ENCODE data around the gene ADAM22. TPM values are rescaled to one million over a fixed set of nuclear protein-coding genes. Genes with fewer than 3 reads are reported as not detected.

The ADAM22 gene
- total RNA-seq, 1 donor from 2014 or later = 1.8 TPM

DNA sequence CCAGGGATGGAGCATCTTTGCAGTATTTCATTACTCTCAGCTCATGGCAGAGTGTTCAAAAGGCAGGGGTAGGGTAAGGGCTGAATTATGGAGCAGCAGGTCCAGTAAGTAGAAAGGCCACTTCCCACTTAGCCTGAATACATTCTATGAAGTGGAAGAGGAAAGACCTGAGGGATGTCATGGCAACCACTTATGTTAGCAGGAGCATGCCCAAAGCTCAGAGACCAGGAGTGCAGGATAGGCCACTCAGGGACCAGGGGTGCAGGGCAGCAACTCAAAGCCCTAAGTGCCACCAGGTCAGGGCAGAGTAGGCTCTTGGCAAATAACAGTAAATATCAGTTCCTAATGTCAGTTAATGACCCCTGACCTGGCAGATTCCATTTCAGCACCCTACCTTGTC is 282.2 kb downstream of the ADAM22 start:
- DNase-seq (ENCODE audit: low spot score) = no peak

DNA sequence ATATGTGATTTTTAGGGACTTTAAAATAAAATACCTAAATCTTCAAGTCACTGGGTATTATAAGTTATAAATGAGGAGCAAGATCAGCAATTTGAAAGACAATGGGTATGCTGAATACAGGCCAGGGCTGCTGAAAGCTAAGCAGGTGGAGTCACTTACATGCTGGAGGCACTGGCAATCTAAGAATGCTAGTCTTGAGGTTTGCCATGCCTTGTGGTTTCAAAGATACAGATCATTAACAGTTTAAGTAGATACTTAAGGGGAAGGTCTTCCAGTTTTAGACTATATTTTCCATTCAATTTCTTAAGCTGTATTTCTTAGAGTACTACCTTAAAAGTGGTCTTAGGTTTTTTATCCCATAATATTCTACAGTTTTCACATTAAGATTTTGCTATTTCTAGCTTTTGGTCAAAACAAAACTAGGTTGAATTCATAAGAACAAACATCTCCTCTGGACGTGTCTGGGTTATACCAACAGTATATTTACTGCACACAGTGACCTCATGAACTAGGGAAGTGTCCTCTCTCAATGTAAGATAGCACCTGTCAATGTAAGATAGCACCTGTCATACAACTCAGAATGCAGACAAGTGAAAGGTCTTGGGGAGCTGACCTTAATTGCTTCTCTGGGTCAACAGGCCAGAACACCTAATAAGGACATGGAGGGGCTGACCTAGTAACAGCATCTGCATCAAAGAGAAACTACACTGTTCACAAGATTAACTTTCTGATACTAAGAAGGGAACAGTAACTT is 283.8 kb downstream of the ADAM22 start:
- DNase-seq (ENCODE audit: low spot score) = no peak

DNA sequence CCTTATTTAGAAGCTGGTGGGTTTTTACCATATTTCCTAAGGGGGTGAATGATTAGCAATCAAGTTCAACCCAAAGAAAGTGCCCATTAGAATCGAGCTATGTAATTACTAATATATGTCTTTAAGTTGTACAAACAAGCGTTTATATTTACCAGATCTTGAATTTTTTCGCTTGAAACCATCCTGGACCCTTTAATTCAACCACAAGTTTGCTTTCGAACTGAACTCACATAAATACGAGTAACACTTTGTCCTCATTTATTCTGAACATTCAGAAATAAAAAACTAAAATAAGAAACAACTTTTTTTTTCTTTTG is 284.3 kb downstream of the ADAM22 start:
- no peak for DNase-seq (ENCODE audit: low spot score)

- peak; percentile 31 for DNase-seq (ENCODE audit: low spot score)
Measured at GRCh38 chr7:88218836-88219605, 285.0 kb downstream of the ADAM22 start.

DNA sequence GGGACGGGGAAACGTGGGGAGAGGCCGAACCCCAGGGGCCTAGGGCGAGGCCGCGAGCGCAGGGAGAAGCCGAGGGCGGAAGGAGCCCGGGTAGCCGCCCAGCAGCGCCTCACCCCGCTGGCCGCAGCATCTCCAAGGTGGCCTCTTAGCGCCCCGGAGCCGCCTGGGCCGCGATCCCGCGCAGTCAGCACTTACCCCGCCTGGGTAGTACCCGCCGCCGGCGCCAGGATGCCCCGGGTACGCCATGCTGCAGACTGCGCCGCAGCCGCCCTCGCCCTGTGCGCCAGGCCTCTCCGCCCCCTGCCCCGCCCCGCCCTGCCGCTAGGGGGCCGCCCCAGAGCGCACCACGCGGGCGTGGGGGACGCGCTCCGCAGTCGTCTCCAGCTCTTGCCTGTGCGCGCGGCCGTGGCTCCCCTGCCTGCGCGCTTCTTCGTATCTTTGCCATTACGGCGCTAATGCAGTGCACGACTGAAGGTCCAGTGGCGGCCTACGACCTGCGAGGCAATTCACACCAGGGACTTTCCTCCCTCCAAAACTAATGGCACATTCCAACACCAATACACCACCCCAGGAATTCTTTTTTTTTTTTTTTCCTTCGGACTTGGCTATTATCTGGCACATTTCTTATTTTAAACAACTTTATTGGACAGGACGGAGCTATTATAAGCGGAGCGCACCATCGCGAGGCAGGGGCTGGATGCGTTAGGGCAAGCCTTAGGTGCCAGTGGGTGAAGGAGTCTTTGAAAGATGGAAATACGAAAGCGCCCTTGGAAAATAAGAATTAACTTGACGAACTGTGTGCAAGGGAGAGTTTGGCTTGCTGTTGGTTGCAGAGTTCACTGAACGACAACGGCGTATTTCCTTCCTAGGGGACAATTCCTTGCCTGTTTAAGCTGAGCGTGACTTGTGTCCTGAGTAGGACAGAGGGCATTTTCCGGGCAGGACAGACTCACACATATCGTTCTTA is 286.0 kb downstream of the ADAM22 start, which contains the start of gene SRI:
Gene SRI (minus strand): TSS at position 258 of the 967 bp plus-strand sequence. CDS start 12 bp downstream, at position 246.
- peak; percentile 85 for DNase-seq (ENCODE audit: low spot score)

GRCh38 chr7:88223265-88223664 is 289.2 kb downstream of the ADAM22 start:
- DNase-seq (ENCODE audit: low spot score) = no peak

- no peak for DNase-seq (ENCODE audit: low spot score)
Measured at GRCh38 chr7:88224601-88225275, 290.7 kb downstream of the ADAM22 start.

DNA sequence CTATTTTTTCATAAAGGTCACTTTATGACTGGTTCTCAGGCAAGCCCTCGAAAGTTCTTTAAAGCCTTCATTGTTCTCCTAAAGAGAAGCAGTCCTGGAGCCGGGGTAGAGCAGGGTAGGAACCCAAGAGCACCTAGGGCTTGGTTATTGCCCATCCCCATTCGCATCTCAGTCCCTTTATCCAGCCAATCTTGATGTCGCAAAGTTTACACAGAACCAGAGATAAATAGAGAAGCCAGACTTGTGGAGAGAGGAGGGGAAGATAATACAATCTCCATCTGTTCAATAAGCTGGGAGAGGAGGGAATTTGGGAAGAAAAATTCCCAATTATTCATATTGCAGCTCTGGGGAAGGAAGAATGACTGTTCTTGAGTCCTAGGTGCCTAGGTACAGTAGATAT is 292.1 kb downstream of the ADAM22 start:
- no peak for DNase-seq (ENCODE audit: low spot score)

DNA sequence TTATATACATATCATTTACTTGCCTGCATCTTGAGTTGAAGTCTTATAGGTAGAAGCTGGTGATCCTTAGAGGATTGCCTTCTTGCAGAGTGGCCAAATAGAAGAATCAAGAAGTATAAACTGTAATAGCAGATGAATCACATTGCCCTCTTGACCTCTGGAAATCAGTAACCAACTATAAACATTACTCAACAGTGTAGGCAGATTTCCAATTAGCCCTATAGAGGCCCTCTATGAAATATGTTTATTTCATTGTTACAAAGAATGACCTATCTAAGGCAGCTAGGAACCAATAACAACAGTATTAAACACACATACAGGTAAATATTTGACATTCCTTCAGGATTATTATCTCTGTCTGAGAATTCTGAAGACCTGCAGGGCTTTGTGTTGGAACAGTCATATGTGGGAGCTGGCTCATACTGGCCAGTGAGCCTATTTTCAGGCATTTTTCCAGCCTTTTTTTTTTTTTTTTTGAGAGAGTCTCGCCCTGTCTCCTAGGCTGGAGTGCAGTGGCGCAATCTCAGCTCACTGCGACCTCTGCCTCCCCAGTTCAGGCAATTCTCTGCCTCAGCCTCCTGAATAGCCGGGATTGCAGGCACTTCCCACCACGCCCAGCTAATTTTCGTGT is 292.9 kb downstream of the ADAM22 start:
- DNase-seq (ENCODE audit: low spot score) = peak; percentile 56

- DNase-seq (ENCODE audit: low spot score) = no peak
Measured at GRCh38 chr7:88229302-88229995, 295.4 kb downstream of the ADAM22 start.

DNA sequence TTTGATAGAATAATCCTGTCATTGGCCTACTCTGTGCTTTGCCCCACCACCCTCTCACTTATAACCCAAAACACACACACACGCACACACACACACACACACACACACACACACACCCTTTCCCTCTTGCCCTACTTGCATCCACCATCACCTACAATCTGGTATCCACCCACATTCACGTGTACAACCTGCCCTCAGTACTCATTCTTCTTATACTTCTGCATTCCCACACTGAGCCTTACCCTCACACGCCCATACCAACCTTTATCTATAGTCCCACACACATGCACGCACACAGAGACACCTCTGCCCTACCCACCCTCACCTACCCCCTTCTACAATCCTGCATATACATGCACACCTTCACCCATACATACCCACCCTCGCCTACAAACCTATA is 296.6 kb downstream of the ADAM22 start:
- DNase-seq (ENCODE audit: low spot score) = no peak

- no peak for DNase-seq (ENCODE audit: low spot score)
Measured at GRCh38 chr7:88233828-88234227, 299.8 kb downstream of the ADAM22 start.

DNA sequence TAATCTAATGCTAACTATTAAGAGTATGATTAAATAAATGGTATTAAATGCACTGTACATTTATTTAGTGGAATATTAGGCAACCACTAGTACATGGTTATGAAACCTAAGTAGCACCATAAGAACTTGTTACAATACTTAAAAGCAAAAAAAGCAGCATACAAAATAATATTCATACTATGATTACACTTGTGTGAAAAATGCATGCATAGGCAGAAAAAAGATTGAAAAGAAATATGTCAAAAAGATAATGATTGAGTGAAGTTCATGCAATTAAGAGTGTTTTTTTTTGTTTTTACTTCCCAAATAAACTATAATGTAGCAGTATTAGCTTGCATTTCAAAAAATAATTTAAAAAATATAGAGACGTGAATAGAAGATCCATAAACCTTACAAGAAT is 305.8 kb downstream of the ADAM22 start:
- DNase-seq (ENCODE audit: low spot score) = no peak

DNA sequence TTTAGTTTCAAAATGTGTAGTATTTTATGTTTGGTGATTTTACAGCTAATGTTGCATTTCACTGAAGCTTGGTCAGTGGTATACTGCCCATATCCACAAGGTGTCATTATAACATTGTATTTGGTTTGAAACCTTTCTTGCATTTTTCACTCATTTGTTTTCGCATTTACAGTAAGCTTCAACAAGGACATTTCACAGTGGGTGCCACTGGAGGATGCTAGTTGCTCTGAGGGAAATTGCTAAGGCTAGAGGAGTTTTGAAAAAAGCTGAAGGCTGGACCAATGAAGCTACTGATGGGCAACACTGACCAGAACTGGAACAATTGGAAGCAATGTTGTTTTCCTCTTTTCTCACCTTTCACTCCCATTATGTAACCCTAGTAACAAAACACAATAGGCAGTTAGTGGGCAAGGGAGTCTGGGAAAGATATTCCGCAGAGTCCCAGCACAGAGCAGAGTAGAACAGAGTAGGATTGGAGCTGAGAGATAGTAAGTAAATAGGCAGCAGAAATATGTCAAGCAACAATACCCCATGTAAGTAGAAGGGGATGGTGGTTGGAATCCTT is 309.4 kb downstream of the ADAM22 start:
- DNase-seq (ENCODE audit: low spot score) = no peak

DNA sequence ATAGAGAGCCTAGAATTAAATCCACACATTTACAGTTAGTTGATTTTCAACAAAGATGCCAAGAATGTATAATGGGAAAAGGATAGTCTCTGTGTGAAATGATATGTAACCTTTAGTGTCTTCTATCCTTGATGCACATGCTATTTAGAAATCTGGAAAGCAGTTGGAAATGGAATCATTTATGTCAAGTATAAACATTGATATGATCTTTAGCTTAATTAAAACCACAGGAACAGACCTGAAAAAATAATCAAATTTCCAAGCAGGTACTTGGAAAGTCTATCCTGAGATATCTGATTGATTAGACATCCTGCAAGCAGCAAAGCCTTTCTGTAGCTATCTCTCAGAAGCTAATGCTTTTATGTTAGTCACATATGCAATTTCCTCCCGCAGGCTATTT is 310.2 kb downstream of the ADAM22 start:
- no peak for DNase-seq (ENCODE audit: low spot score)

Other genes starting within 250 kb of the ADAM22 start
- gene SLC25A40, start 57.9 kb upstream of the ADAM22 start, total RNA-seq = 19.5 TPM
- 6.0 TPM for gene DBF4, start 57.8 kb upstream of the ADAM22 start, total RNA-seq